ENCODE data around the gene THADA. TPM values are rescaled to one million over a fixed set of nuclear protein-coding genes. Genes with fewer than 3 reads are reported as not detected.
"Not testable (repeated sequence)": the region's sequence is repeated elsewhere in the genome, so short reads cannot be mapped to it uniquely, and the experiment has no call there.

THADA gene
- total RNA-seq, 1 experiment from 2014 or later = 28.7 TPM

DNA sequence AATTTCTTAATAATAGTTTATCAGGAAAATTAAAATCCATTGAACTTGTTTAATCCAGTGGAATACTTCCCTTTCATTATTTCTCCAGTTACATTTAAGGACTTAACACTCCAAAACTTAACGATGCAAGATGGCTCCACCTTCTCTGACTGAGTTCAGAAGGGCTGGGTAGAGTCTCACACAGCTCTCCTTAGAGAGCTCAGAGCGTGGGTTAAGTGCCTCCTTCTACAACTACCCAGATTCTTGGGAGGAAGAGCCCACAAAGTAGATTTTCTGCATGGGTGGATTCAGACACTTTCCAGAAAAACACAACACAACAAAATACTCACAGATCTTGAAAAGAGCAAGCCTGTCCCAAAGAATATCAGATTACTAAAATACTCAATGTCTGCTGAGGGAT, 130.6 kb downstream of the THADA start:
- no peak for DNase-seq (ENCODE audit: low spot score)

DNA sequence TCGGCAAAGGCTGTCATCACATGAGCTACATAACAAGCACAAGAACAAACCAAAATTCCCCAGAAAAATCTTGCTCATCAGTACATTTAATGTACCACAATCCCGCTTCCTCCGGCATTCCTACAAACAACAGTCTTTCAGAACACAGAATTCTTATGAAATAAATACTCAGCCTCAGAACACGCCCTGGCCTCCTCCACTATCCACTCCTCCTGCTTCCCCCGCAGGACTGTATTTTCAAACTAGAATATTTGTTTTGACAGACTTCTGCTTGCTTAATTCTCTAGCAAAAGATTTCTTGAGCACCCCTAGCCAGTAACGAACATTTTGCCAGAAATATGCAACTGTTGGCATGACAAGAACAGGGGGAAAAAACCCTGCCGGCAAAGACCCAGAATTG, 131.2 kb downstream of the THADA start:
- no peak for DNase-seq (ENCODE audit: low spot score)

DNA sequence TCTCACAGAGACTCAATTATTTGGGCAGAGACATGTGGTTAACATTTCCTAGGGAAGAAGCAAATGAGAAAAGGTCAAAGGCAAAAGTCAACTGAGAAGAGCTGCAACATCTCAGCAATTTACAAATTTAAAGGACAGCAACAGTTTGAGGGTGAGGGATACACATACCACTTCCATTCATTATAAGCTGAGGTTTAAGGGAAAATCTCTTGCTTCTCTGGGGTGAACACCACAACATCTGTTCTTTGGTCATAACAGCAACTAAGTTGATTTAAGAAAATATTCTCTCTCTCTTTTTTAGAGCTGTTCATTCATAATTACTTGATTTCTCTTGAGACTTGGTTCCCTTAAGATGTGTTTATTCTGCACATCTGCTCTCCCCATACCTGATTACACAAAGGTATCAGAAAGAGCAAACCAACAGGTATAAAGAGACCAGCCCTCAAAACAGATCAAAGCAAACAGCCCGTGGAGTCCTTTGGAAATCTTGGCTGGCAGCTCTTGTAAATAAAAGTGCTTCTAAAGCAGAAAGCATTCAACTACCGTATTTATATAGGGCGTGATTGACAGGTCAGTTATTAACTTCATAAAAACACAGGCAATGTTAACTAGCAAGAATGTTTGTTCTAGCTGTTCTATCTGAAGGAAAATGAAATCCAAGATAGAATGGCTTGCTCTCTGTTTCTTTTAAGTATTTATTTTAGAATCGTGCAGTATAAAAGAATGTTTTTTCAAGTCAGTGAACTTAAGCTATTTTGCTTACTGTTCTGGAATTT, 132.8 kb downstream of the THADA start:
- peak; percentile 78 for DNase-seq (ENCODE audit: low spot score)

DNA sequence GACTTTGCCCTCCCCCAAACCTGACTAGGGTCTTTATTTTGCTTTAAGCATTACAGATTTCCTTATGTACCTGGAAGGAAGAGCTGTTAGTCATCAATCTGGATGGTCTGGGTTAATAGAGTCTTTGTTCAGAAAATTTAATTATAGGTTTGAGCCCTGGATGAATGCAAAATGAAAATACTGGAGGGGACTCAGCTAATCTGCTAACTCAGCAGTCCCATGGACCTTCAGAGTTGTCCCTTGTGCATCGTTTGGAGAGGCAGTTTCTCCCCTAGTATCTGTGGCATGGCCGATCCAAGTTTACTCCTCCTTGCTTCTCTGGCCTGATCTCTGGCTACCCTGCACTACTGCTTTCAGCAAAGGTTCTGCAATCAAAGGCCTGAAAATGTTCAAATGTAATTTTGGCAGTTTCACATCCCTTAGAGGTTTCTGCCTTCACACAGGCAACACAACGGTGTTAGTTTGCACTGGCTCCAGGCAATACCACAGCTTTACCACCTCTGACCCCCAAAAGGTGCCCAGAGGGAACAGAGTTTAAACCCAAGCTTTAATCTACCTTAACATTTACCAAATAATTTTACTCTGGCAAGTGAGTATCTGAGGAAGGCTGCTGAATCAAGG, 134.3 kb downstream of the THADA start:
- no peak for DNase-seq (ENCODE audit: low spot score)

DNA sequence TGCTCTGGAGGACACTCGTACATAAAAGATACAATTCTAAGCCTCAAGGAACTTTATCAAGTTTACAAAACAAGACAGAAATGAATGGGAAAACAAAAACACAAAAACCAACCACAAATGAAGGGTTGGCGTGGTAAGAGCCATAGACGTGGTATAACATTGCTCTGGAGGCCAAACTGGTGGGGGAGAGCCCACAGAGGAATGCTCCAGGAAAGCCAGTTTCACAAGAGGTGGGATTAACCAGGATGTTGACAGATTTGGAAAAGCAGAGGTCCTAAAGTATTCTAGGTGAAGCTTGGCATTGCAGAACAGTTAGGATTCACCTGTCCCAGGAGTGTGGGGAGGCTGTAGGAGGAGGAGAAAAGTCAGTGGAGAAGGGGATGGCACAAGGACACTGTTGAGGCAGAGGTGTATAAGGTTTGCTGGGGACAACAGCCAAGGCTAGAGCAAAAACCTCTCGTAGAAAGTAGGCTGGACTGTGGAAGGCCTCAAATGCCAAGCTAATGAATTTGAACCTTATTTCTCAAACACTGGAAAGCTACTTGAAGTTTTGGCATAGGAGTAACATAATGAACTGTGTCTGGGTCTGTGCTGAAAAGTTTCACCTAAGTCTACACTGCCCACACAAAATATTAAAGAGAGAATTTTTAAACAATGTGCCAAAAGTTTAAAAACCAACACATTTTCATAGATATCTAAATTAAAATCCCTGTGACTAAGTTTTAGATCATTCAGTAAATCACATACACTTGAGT, 135.1 kb downstream of the THADA start:
- DNase-seq (ENCODE audit: low spot score) = no peak

DNA sequence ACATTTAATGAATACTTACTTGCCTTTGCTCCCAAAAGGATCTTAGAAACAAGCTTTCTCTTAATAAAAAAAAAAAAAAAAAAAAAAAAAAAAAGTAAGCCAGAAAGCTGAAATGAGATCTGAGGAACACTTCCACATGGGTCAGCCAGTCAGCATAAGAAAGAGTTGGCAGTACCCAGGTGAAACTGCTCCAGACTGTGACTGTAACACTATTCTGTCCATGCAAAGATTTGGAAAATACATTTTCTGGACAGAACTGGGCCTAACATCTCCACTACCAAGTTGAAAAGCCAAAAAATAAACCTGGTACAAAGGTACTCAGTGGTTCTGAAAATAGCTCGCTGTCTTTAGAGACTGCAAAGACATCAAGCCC, 135.7 kb downstream of the THADA start:
- no peak for DNase-seq (ENCODE audit: low spot score)

DNA sequence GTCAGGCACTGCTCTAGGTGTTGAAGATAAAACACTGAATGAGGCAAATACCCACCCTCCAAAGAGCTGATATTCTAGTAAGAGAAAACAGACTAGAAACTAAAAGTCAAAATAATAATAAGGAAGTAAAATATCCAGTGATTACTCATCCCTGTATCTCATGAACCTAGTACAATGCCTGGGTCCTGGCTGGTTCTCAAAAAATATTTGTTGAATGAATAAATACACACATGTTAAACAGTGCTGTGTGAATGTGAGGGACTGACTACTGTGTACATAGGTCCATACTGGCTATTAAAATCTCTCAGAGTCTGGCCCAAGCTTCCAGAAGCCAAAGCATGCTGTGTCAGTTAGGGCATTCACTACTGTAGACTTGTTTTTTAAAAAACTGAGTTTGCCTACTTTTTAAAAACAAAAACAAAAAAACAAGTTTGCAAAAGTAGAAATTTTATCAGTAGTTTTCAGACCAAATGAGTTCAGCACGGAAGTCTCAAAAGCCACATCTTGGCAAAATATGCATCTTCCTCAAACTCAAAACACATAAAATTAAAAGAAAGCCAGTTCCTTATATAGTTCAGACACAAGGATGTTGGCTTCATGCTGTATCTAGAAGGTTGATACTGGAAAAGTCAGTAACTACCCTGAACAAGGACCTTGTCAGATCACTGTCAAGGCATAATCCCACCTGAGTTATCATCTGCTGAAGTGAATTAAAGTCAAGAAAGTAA, 136.2 kb downstream of the THADA start:
- DNase-seq (ENCODE audit: low spot score) = no peak

DNA sequence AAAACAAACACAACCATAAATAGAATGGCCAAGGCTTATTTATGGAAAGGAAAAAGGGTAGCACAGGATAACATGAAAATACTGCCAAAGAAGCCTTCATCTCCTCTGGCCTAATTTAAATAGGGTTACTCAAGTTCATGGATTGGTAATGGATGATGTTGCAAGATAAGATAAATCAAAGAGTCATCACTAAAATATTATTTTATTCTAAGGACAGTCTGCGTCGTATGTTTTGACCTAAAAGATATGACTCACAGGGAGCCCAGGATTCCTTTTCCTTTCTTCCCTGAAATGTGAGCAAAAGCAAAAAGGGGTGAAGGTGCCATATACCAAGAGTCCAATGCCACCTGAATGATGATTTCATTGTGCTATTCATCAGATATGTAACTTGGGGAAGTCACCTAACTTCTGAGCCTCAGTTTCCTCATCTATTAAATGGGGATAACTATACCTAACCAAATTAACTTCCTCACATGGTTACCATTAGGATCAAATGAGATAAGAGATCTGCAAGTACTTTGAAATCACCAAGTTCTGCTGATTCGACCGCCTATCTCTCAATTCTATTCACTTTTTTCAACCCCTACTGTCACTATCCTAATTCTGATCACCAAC, 137.7 kb downstream of the THADA start:
- DNase-seq (ENCODE audit: low spot score) = no peak

DNA sequence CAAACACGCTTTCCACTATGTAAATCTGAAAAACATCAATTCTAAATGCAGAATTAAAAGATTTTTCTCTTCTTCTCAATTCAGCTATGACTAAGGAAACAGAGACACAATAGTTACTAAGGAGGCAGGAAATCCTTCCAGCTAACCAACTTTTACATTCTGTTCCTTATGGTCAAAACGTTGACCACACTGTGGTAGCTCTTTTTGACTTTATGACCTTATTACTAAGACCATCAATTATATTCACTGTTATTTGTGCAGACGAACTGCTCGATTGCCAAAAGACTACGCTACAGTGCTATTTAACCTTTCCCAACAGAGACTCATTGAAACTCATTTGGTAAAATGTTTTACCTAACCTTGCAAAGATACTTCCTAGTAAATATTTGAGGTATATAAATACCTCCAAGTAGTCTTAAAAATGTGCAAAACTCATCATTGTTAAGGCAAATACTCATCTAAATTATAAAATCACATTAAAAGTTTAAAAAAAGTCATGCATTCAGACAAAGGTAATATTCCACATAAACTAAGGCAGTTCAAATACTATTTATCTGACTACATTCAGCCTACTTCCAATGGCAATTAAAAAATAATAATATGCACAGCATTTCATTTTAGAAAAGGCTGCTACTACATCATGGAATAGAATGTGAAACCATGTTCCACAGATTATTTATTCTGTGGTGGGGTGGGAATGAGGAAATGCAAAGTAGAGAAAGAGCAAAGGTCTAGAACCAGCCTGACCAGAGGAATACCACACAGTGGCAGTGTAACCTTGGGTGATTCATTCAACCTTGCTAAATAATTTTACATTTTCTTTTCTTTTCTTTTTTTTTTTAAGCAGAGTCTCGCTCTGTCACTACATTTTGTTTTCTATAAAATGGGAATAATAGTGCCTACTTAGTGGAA, 139.9 kb downstream of the THADA start:
- DNase-seq (ENCODE audit: low spot score) = peak; percentile 75

DNA sequence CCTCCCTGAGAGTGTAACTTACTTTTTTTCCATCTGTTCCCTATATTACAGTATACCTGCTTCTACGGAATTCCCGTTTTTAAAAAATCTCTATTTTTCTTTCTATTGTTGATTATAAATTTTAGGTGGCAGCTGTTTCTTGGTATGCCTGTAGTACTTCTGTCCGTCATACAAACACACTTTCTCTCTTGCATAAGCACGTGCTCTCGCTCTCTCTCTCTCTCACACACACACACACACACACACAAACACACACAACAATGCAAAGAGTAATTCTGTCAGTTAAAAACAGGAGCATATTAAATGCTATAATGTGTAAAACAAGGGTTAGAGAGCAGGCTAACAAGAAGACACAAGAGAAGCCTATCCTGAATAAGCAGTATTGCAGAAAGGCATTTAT, 140.5 kb downstream of the THADA start:
- no peak for DNase-seq (ENCODE audit: low spot score)

DNA sequence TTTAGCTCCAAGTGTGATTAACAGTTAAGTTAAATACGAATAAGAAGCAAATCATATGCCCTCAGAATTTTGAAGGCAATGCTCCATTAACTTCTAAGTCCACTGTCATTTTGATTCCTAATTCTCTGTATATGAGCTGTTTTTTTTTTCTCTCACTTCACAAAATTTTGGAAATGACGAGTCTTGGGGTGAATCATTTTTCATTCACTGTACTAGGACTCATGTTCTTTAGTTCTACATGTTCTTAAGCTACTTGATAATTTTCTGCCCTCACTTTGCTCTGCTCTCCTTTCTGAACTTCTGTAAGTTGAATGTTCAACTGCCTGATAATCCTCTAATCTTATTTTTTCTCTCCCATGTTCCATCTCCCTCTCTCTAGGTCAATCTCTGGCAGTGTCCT, 141.0 kb downstream of the THADA start:
- DNase-seq (ENCODE audit: low spot score) = no peak

DNA sequence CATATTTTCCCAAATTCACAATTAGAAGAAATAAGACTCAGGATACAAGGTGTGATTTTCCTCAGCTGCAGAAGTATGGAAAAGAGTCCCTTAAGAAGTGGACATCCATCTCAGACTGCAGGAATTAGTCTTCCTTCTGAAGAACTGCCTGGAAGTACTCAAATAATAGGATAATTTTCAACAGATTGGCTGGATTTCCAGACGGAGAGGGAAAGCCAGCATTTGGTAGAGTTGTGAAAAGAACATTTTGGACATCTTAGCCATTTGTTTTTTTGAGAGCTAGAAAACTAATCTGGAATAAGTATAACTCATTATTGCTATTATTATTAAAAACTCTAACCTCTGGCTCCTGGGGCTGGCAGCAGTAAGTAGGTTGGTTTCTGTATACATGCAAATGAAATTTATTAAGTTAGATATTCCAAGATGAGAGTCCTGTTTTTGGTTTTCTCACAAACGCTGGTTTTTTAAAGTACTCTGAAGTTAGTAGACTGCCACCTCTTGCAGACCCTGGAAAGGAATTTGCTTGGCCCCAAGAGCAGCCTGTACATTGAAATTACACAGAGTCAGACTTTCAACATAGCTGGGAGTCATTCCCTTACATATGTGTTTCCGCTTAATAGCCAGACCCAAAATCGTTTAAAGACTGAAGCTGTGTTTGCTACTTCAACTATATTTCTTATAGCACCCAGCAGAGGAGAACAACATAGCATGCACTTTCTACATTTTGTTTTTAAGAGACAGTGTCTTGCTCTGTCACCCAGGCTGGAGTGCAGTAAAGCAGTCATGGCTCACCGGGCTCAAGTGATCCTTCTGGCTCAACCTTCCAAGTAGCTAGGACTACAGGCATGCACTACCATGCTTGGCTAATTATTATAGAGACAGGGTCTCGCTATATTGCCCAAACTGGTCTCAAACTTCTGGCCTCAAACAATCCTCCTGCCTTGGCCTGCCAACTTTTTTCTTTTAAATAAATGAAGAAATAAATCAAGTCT, 142.4 kb downstream of the THADA start:
- no peak for DNase-seq (ENCODE audit: low spot score)

DNA sequence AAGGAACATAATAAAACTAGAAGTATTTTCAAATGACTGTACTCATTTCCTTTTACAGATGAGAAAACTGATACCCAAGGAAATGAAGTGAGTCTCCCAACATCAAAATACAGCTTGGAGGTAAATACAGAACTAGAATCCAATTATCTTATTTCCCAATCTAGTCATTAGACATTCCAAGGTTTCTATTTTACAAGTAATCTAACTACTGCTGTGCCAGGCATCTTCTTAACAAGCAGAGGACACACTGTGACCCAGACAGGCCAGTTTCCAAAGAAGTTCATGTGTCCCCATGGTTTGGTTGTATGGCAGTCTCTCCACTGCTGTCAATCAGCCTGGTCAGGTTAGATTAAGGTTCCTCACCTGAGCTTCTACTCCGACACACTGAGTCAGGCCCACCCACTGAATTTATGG, 143.5 kb downstream of the THADA start:
- DNase-seq (ENCODE audit: low spot score) = peak; percentile 46

DNA sequence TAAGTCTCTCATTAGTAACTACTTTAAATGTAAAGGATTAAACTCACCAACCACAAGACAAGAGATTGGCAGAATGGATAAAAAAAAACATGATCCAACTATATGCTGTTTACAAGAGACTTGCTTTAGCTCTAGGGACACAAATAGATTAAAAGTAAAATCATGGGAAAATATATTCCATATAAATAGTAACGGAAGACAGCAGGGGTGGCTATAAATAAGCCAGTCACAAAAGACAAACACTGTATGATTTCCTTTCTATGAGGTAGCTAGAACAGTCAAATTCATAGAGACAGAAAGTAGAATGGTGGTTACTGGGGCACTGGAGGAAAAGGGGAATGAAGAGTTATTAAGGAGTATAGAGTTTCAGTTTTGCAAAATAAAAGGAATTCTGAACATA, 145.2 kb downstream of the THADA start:
- no peak for DNase-seq (ENCODE audit: low spot score)

DNA sequence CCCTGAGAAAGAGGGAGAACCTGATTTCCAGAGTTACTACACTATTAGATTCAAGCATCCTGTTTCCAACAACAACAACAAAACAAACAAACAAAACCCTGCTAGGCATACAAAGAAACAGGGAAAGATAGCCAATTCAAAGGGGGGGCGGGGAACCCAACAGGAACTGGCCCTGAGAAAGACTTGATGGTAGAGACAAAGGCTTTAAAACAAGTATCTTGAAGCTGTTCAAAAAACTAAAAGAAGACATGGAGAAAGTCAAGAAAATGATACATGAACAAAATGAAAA, 147.1 kb downstream of the THADA start:
- no peak for DNase-seq (ENCODE audit: low spot score)

DNA sequence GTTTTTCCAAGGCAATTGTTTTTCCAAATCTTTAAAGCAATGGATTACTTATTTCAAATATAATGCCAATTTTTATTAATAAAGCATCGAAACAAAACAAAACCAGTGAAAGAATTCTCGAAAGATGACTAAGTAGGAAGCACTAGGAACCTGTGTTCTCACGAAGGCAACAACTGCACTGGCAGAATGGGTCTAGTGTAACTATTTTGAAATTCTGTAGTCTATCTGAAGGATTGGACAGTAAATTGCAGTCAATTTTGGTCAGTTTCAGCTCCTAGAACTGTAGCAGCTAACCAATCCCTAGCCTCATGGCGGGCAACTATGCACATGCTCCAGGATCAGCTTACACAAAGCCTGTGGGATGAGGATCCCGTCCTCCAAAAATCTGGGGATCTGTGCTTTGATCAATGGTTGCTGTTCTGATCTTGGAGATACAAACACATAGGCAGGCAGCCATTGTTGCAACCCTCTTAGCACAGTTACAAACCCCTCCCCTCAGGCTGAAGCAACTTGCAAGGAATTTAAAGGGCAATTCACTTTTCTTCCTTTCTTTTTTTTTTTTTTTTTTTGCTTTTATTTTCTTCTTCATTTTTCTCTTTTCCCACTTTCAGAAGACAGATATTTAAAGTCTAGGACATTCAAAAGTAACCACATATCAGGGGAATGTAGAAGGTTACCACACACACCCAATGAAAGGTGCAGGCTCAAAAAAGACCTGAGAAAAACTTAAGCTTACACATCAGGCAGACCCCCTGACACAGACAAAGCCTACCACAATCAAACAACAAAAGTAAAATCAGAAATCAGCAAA, 147.6 kb downstream of the THADA start:
- DNase-seq (ENCODE audit: low spot score) = no peak

DNA sequence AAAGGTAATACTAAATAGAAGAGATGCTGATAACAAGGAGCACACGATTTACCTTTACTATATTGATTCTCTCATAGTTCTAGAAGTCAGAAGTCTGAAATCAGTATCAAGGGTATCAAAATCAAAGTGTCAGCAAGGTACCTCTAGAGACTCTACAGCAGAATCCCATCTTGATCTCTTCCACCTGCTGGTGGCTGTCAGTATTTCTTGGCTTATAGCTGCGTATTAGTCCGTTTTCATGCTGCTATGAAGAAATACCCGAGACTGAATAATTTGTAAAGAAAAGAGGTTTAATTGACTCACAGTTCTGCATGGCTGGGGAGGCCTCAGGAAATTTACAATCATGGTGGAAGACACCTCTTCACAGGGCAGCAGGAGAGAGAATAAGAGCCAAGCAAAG, 149.1 kb downstream of the THADA start:
- not testable (repeated sequence) for DNase-seq (ENCODE audit: low spot score)

DNA sequence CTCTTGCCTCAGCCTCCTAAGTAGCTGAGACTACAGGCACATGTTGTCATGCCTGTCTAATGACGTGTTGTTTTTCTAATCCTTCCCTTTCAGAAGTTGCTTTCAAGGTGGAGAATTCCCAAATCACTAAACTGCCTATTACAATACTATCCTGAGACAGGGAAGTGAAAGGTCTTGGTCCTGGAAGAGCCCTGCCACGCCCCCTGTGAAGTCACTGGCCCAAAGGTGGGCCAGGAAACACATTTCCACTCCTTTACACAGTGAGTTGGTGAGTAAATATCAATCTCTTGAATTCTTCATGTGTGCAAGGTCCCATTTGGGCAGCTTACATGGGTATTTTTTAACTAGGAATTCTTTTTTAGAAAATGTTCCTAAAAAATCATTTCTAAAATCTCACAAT, 150.1 kb downstream of the THADA start:
- no peak for DNase-seq (ENCODE audit: low spot score)
